Colonic mucosa (tissue), 4 donors: ENCODE measurements around the gene P4HTM. TPM values are rescaled to one million over a fixed set of nuclear protein-coding genes. Genes with fewer than 3 reads are reported as not detected.

Experiments used
- DNase-seq: peaks from one replicate; pipeline ENCODE4 v3.0.0-alpha.2; 2020
- H3K27ac ChIP-seq: fragments of 200-600 bp; one replicate; pipeline ENCODE4 v1.8.0; 2021
- H3K27me3 ChIP-seq: fragments of 200-600 bp; one replicate; pipeline ENCODE4 v1.8.0; 2021
- H3K36me3 ChIP-seq: fragments of 200-600 bp; one replicate; pipeline ENCODE4 v1.8.0; 2021
- H3K4me1 ChIP-seq: fragments of 200-600 bp; one replicate; pipeline ENCODE4 v1.8.0; 2021; ENCODE audit warnings: mild to moderate bottlenecking
- H3K4me3 ChIP-seq: fragments of 200-600 bp; one replicate; pipeline ENCODE4 v1.8.0; 2021
- H3K9ac ChIP-seq, 2 donors: one replicate each; pipeline ENCODE4 v1.7.0; 2013; ENCODE audit warnings: control low read depth in 2 of 2, low read depth in 2 of 2, low read length in 2 of 2
- H3K9me3 ChIP-seq: fragments of 200-600 bp; one replicate; pipeline ENCODE4 v1.8.0; 2021
- CTCF ChIP-seq: fragments of 200-600 bp; IDR thresholded peaks from one replicate; pipeline ENCODE4 v1.8.0; 2022; ENCODE audit warnings: antibody characterized with exemption, mild to moderate bottlenecking
- intact Hi-C: fragments of 100-400 bp; cut with DNase I; formaldehyde crosslinking; loops from one replicate; pipeline ENCODE4 v1.14.1; 2022
- total RNA-seq, 2 donors: library from RNA; stranded (reverse); fragmentation: NEBNext Ultra II Directional in 1 of 2; extraction: Animal tissue kit (Norgen Biotek cat#: 25700) in 1 of 2; gene quantifications; one replicate each; pipeline ENCODE4 v1.2.1, GENCODE V29; 2021
- donor health status: healthy.
- donor health status: DM: no; HTN: no; CAD: no.
- donor health status: DM: no; HTN: no; CAD: no.

Gene P4HTM
- total RNA-seq, 2 donors from 2014 or later: 34.9 to 73.9 TPM

- Histone ChIP-seq H3K27me3 (no peaks in the 10 kb centered on the region), H3K4me1 (peaks cover 20% of the 10 kb centered on the region), H3K9me3 (no peaks in the 10 kb centered on the region), H3K9ac (peak overlapping the region; percentile 97 to 98), H3K4me3 (peak overlapping the region; percentile 92), H3K36me3 (peaks cover 8% of the 10 kb centered on the region), H3K27ac (peak overlapping the region; percentile 100)
- intact Hi-C loops: no loop called here
- DNase-seq: no peak
- TF ChIP-seq CTCF: no peak
Observed at GRCh38 chr3:49019941-49020329, 29.9 kb downstream of the P4HTM start.

GRCh38 chr3:49020330-49021212 is 30.5 kb downstream of the P4HTM start:
- no peaks in the 10 kb centered on the region for H3K9me3 ChIP-seq
- peak overlapping the region; percentile 100 for H3K27ac ChIP-seq
- peak overlapping the region; percentile 92 for H3K4me3 ChIP-seq
- peaks cover 4% of the 10 kb centered on the region for H3K36me3 ChIP-seq
- DNase-seq: peak; percentile 57
- no peaks in the 10 kb centered on the region for H3K27me3 ChIP-seq
- peak overlapping the region; percentile 97 to 98 for H3K9ac ChIP-seq
- peaks cover 20% of the 10 kb centered on the region for H3K4me1 ChIP-seq
- TF ChIP-seq CTCF: no peak
- intact Hi-C loops: no loop called here

GRCh38 chr3:49021213-49021812 is 31.3 kb downstream of the P4HTM start:
- H3K4me1 ChIP-seq: peaks cover 20% of the 10 kb centered on the region
- no peaks in the 10 kb centered on the region for H3K27me3 ChIP-seq
- peak overlapping the region; percentile 100 for H3K27ac ChIP-seq
- H3K36me3 ChIP-seq: peaks cover 4% of the 10 kb centered on the region
- TF ChIP-seq CTCF: no peak
- intact Hi-C loops: no loop called here
- H3K9ac ChIP-seq: peak overlapping the region; percentile 97 to 98
- H3K9me3 ChIP-seq: no peaks in the 10 kb centered on the region
- H3K4me3 ChIP-seq: peak overlapping the region; percentile 92
- peak; percentile 100 for DNase-seq

- no peaks in the 10 kb centered on the region for H3K9me3 ChIP-seq
- H3K4me1 ChIP-seq: peaks cover 19% of the 10 kb centered on the region
- no peaks in the 10 kb centered on the region for H3K27me3 ChIP-seq
- peak within 1 kb of the TSS; percentile 97 to 98 for H3K9ac ChIP-seq
- peaks cover 4% of the 10 kb centered on the region for H3K36me3 ChIP-seq
- H3K27ac ChIP-seq: peak within 1 kb of the TSS; percentile 100
- peak within 1 kb of the TSS; percentile 92 for H3K4me3 ChIP-seq
- peak; percentile 95 for TF ChIP-seq CTCF
- peak; percentile 95 for DNase-seq
- intact Hi-C loops: no loop called here
Observed at GRCh38 chr3:49021813-49022687, 32.0 kb downstream of the P4HTM start, which contains the start of gene NDUFAF3. Gene NDUFAF3 (plus strand): TSS chr3:49022121. CDS start chr3:49022145, 24 bp downstream.

GRCh38 chr3:49022688-49023171 is 32.7 kb downstream of the P4HTM start:
- TF ChIP-seq CTCF: no peak
- Histone ChIP-seq H3K36me3 (peaks cover 4% of the 10 kb centered on the region), H3K4me3 (peak overlapping the region; percentile 92), H3K9ac (peak overlapping the region; percentile 92 to 98), H3K27ac (peak overlapping the region; percentile 100), H3K27me3 (no peaks in the 10 kb centered on the region), H3K4me1 (peaks cover 12% of the 10 kb centered on the region), H3K9me3 (no peaks in the 10 kb centered on the region)
- no peak for DNase-seq
- intact Hi-C loops: no loop called here
